Stimulated activated CD4-positive, alpha-beta T cell treated with anti-CD3 and anti-CD28 coated beads, Interleukin-12 subunit alpha, Interleukin-12 subunit beta, amount 100 ng/mL, for 4 hours (primary cell): ENCODE results near the gene PDGFRA.
"Not testable (repeated sequence)": the region's sequence is repeated elsewhere in the genome, so short reads cannot be mapped to it uniquely, and the experiment has no call there.

Experiments used
- DNase-seq: peaks from one replicate; pipeline ENCODE4 v3.0.0-alpha.2; 2020

Gene PDGFRA

GRCh38 chr4:54228056-54228527 is 1.0 kb upstream of the PDGFRA start:
- peak; percentile 30 for DNase-seq

- no peak for DNase-seq
Observed at GRCh38 chr4:54228546-54228945, 547 bp upstream of the PDGFRA start.

- DNase-seq: no peak
Observed at GRCh38 chr4:54229631-54230483, 764 bp downstream of the PDGFRA start.

GRCh38 chr4:54230484-54231418 is 1.7 kb downstream of the PDGFRA start:
- no peak for DNase-seq

DNA sequence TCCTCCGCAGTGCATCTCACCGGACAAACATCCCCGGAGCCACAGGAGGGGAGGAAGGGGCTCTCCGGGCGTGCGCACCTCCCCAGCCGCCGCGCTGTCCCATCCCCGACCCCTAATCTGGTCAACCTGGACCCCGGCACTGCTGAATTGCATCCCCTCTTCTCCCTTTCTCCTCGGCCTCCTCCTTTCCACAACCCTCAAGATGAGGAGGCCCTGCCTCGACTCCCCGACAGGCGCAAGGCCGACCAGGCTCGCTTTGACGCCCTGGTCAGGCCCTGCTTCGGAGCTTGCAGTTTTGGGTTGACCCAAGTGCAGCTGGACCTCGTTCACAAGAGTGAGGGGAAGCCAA is 2.3 kb downstream of the PDGFRA start:
- no peak for DNase-seq

DNA sequence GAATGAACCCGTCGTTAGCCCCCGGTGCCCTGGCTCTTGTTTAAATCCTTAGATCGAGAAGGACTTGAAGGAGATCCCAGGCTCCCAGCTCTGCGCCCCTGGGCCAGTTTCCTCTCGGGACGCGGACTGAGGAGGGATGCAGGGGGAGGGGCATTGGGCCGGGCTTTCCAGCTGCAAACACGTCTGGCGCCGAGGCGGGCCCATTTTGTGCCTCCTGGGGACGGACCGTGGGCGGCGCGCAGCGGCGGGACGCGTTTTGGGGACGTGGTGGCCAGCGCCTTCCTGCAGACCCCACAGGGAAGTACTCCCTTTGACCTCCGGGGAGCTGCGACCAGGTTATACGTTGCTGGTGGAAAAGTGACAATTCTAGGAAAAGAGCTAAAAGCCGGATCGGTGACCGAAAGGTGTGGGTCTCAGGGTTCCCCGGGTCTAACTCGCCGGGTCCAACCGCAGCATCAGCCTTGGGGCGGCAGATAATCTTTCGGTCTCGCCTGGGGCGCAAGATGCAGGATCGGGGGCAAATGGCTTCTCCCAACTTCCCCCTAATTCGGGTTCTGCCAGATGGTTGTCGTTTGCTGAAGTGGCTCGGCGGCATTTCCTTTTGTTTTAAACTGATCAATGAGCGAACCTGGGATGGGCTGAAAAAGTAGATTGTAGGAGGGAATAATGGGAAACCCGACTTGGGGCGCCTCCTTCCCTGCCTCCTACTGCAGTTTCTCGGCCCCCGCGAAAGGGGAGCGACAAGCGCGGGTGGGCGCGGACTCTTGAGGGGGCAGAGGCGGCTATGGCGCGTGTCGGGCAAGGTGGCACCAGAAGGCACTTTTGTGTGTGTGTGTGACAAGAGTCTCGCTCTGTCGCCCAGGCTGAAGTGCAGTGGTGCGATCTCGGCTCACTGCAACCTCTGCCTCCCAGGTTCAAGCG is 2.9 kb downstream of the PDGFRA start:
- no peak for DNase-seq

- DNase-seq: peak; percentile 80
Observed at GRCh38 chr4:54233277-54233696, 4.2 kb downstream of the PDGFRA start.

DNA sequence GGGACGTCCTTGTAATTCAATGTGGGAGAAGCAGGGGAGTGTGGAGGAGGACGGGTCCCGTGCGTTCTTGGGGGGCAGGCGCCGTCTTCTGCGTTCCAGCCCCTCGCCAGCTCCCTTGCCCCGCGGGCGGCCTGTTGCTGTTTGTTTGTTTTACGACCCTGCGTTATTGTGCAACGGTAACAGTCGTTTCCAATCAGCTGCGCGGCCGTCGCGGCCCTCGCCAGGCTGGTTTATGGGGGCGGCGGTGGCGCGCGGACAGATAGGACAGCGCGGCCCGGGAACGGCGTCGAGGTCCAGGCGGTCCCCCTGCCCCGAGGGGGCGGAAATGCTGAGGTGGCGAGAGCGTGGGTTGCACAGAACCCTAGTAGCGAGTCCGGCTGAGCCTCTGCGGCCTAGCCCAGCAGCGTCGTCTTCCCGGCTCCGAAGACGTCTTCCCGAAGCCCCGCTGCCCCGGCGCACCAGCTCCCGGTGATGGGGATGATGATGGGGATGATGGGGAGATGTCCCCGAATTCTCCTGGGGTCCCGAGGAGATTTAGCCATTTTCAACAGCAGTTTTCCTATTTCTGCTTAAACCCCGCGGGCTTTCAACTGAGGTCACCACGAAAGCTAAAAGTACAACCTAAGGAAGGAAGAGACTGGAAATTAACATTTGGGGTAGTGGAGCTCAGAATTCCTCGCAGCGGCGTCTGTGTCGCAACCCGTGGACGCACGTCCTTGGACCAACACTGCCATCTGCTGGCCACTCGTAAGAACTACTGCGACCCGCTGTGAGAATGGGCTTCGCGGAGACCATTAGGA is 4.8 kb downstream of the PDGFRA start:
- peak; percentile 69 for DNase-seq

DNA sequence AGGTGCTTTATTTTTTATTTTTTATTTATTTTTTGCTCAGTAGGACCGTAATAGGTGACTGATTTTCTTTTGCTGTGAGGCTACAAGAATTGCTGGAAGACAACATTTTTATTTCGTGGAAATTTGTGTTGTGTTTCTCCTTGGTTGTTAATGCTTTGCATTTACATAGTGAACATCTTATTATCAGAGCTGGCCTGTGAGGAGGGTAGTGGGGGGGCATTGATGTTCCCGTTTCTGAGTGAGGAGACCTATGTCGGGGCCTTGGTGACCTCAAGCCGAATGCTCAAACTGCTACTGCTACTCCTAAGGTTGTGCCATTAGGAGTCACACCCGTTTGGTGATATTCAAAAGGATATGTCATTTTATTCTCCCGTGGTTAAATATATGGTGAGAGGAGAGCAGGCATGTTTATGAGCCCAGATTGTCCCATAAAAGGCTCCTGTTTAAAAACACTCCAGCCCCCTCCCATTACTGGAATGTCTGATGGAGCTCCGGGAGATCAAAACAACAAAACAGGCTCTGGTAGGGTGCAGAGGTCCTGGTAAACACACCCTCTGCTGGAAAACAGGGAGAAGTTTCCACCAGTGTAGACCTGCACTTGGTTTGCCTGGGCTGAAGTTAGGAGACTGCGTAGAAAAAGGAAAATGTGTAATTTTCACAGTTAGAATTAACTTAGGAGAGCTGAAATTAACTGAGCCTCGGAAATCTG is 5.6 kb downstream of the PDGFRA start:
- no peak for DNase-seq

DNA sequence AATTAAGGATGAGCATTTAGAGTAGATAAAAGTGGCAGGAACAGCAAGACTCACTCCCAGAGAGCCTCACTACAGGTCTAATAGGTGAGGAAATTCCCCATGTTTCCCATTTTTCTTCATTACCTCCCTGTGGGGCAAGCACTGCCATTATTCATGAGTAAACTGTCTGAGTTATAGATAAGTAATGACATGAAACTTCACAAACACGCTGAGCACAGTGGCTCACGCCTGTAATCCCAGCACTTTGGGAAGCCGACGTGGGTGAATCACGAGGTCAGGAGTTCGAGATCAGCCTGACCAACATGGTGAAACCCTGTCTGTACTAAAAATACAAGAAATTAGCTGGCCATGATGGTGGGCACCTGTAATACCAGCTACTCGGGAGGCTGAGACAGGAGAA is 7.2 kb downstream of the PDGFRA start:
- DNase-seq: not testable (repeated sequence)

- DNase-seq: no peak
Observed at GRCh38 chr4:54237770-54238169, 8.7 kb downstream of the PDGFRA start.

GRCh38 chr4:54238389-54238788 is 9.3 kb downstream of the PDGFRA start:
- DNase-seq: no peak

- not testable (repeated sequence) for DNase-seq
Observed at GRCh38 chr4:54241268-54241823, 12.3 kb downstream of the PDGFRA start.

- not testable (repeated sequence) for DNase-seq
Observed at GRCh38 chr4:54243541-54243940, 14.4 kb downstream of the PDGFRA start.

DNA sequence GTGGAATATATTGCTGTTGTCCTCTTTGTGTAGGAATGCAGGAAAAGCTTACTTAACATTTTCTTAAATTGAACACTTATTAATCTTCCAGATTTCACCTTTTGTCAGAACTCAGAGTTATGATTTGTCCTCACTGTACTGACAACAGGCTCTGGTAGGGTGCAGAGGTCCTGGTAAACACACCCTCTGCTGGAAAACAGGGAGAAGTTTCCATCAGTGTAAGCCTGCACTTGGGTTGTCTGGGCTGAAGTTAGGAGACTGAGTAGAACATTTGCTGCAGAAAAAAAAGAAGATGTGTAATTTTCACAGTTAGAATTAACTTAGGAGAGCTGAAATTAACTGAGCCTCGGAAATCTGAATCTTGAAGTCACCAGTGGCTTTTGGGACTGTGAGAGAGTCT is 23.2 kb downstream of the PDGFRA start:
- DNase-seq: not testable (repeated sequence)

DNA sequence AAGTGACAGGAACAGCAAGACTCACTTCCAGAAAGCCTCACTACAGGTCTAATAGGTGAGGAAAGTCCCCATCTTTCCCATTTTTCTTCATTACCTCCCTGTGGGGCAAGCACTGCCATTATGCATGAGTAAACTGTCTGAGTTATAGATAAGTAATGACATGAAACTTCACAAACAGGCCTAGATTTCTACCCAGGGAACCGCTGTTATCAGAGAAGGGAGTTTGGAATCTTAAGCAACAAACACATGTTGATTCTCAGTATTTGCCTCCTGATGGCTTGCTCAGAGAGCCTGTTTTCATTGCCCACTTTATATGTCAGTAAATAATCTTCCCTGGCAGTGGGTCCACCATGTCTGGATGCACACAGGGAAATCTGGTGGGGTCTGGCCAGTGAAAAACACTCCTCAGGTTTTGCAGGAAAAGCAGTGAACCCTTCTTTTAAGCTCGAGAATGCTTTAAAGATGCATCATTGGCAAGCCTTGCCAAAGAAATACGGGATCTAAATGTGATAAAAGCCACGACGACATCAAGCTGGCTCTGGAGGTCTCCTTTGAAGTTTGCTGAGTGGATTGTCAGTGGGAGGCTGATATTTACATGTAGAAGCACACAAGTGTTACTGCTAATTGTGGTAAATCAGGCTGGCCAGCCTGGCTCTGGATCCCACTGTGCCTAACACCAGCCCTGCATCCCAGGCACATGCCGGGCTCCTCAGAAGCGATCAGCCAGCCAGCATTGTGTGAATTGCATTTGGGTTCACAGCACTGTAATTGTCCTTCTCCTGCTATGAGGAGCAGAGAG is 25.2 kb downstream of the PDGFRA start:
- no peak for DNase-seq

- no peak for DNase-seq
Observed at GRCh38 chr4:54254915-54255246, 25.8 kb downstream of the PDGFRA start.

DNA sequence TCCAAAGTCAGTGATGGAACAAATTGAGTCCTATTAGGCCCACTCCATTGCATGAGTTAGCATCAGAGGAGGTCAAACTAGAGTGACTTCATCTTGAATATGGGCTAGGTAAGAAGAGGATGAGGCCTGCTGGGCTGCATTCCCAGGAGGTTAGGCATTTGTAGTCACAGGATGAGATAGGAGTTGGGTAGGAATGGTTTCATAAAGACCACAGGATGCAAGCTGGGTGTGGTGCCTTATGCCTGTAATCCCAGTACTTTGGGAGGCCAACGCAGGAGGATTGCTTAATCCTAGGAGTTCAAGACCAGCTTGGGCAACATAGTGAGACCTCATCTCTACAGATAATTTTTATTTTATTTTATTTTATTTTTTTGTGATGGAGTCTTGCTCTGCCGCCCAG is 26.8 kb downstream of the PDGFRA start:
- no peak for DNase-seq

DNA sequence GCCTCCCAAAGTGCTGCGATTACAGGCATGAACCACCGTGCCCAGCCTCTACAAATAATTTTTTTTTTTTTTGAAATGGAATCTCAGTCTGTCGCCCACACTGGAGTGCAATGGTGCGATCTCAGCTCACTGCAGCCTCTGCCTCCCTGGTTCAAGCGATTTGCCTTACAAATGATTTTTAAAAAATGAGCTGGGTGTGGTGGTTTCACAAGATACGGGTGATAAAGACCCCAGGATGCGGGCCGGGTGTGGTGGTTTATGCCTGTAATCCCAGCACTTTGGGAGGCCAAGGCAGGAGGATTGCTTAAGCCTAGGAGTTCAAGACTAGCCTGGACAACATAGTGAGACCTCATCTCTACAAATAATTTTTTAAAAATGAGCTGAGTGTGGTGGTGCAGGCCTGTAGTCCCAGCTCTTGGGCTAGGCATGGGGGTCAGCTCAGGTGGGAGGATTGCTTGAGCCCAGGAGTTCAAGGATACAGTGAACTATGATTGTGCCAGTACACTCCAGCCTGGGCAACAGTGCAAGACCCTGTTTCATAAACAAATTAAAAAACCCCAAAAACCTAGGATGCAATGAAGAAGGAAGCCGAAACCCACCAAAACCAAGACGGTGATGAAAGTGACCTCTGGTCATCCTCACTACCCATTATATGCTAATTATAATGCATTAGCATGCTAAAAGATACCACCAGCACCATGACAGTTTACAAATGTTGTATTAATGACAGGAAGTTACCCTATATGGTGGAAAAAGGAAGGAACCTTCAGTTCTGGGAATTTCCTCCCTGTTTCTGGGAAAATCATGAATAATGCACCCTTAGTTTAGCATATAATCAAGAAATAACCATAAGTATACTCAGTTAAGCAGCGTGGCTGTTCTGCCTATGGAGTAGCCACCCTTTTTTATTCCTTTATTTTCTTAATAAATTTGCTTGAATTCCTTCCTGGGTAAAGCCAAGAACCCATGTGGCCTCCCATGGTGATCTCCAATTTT is 27.7 kb downstream of the PDGFRA start:
- no peak for DNase-seq
